ENCODE results near the gene HOXA1.

HOXA1 gene

GRCh38 chr7:27139334-27140125 lies 43.7 kb upstream of the HOXA1 start:
- H2AFZ ChIP-seq (ENCODE audit: low read length), result no peak overlapping the region
- no peaks in the 10 kb centered on the region for H3K9me2 ChIP-seq (ENCODE audit: low read depth, low read length)
- no peak overlapping the region for H3K9ac ChIP-seq (ENCODE audit: low read length)
- H3F3A ChIP-seq (ENCODE audit: insufficient read depth, low read length), result no peaks in the 10 kb centered on the region
- peaks cover 17% of the 10 kb centered on the region for H3K4me1 ChIP-seq (ENCODE audit: insufficient read depth, low read length, severe bottlenecking)
- no peaks in the 10 kb centered on the region for H3K27me3 ChIP-seq (ENCODE audit: insufficient read depth, low read length)
- H3K36me3 ChIP-seq (ENCODE audit: insufficient read depth, low read length), result no peaks in the 10 kb centered on the region
- H3K9me3 ChIP-seq (ENCODE audit: low read length), result no peaks in the 10 kb centered on the region
- H3K4me3 ChIP-seq (ENCODE audit: low read depth, low read length, poor library complexity, severe bottlenecking), result no peak overlapping the region
- H3K4me2 ChIP-seq (ENCODE audit: low read length), result no peak overlapping the region
- no peaks in the 10 kb centered on the region for H4K20me1 ChIP-seq (ENCODE audit: insufficient read depth, low read length)
- TF ChIP-seq CTCF (IDR thresholded peaks at IDR 0.05; ENCODE audit: low read length), result no peak
- no peak overlapping the region for H3K27ac ChIP-seq (ENCODE audit: low read depth, low read length, poor library complexity, severe bottlenecking)
- no peaks in the 10 kb centered on the region for H3K79me2 ChIP-seq (ENCODE audit: insufficient read depth, low read length)

GRCh38 chr7:27138985-27139333 lies 43.2 kb upstream of the HOXA1 start:
- Histone ChIP-seq H3K9me2 (ENCODE audit: low read depth, low read length) (no peaks in the 10 kb centered on the region), H3K9ac (ENCODE audit: low read length) (no peak overlapping the region), H3K4me2 (ENCODE audit: low read length) (no peak overlapping the region), H3K4me1 (ENCODE audit: insufficient read depth, low read length, severe bottlenecking) (peaks cover 11% of the 10 kb centered on the region), H3K27ac (ENCODE audit: low read depth, low read length, poor library complexity, severe bottlenecking) (no peak overlapping the region), H4K20me1 (ENCODE audit: insufficient read depth, low read length) (no peaks in the 10 kb centered on the region), H3K4me3 (ENCODE audit: low read depth, low read length, poor library complexity, severe bottlenecking) (no peak overlapping the region), H2AFZ (ENCODE audit: low read length) (no peak overlapping the region), H3K36me3 (ENCODE audit: insufficient read depth, low read length) (no peaks in the 10 kb centered on the region), H3F3A (ENCODE audit: insufficient read depth, low read length) (no peaks in the 10 kb centered on the region), H3K9me3 (ENCODE audit: low read length) (no peaks in the 10 kb centered on the region), H3K79me2 (ENCODE audit: insufficient read depth, low read length) (no peaks in the 10 kb centered on the region), H3K27me3 (ENCODE audit: insufficient read depth, low read length) (no peaks in the 10 kb centered on the region)
- TF ChIP-seq EZH2 (IDR thresholded peaks at IDR 0.05; ENCODE audit: borderline replicate concordance, low read length) (no peak), CTCF (IDR thresholded peaks at IDR 0.05; ENCODE audit: low read length) (no peak)

- no peak overlapping the region for H3K27ac ChIP-seq (ENCODE audit: low read depth, low read length, poor library complexity, severe bottlenecking)
- H3K9ac ChIP-seq (ENCODE audit: low read length), result no peak overlapping the region
- H3K79me2 ChIP-seq (ENCODE audit: insufficient read depth, low read length), result no peaks in the 10 kb centered on the region
- H3K9me2 ChIP-seq (ENCODE audit: low read depth, low read length), result no peaks in the 10 kb centered on the region
- no peak overlapping the region for H3K4me2 ChIP-seq (ENCODE audit: low read length)
- no peak overlapping the region for H3K4me3 ChIP-seq (ENCODE audit: low read depth, low read length, poor library complexity, severe bottlenecking)
- no peak overlapping the region for H2AFZ ChIP-seq (ENCODE audit: low read length)
- peaks cover 9% of the 10 kb centered on the region for H3K4me1 ChIP-seq (ENCODE audit: insufficient read depth, low read length, severe bottlenecking)
- TF ChIP-seq EZH2 (IDR thresholded peaks at IDR 0.05; ENCODE audit: borderline replicate concordance, low read length) (no peak), CTCF (IDR thresholded peaks at IDR 0.05; ENCODE audit: low read length) (no peak)
- no peaks in the 10 kb centered on the region for H3K36me3 ChIP-seq (ENCODE audit: insufficient read depth, low read length)
- no peaks in the 10 kb centered on the region for H3F3A ChIP-seq (ENCODE audit: insufficient read depth, low read length)
- H4K20me1 ChIP-seq (ENCODE audit: insufficient read depth, low read length), result no peaks in the 10 kb centered on the region
- H3K9me3 ChIP-seq (ENCODE audit: low read length), result no peaks in the 10 kb centered on the region
- no peaks in the 10 kb centered on the region for H3K27me3 ChIP-seq (ENCODE audit: insufficient read depth, low read length)
These were observed 42.7 kb upstream of the HOXA1 start for GRCh38 chr7:27138472-27138871.
